Measurements from ENCODE around the gene KEAP1.
"Not testable (repeated sequence)": the region's sequence is repeated elsewhere in the genome, so short reads cannot be mapped to it uniquely, and the experiment has no call there.

KEAP1 gene

DNA sequence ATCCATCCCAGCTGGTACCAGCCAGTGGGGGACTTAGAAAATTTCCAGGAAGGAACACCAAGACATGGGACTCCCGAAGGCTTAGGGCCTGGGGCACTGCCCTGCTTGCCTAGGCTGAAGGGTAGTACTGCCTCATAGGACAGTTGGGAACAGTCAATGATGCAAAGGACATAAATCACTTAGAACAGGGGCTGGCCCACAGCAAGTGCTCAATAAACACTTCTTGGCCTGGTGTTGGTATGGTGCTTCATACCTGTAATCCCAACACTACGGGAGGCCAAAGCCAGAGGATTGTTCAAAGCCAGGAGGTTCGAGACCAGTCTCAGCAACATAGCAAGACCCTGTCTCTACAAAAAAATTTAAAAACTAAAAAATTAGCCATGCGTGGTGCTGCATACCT is 5.8 kb downstream of the KEAP1 start:
- DNase-seq (ENCODE audit: low read depth), result no peak

DNA sequence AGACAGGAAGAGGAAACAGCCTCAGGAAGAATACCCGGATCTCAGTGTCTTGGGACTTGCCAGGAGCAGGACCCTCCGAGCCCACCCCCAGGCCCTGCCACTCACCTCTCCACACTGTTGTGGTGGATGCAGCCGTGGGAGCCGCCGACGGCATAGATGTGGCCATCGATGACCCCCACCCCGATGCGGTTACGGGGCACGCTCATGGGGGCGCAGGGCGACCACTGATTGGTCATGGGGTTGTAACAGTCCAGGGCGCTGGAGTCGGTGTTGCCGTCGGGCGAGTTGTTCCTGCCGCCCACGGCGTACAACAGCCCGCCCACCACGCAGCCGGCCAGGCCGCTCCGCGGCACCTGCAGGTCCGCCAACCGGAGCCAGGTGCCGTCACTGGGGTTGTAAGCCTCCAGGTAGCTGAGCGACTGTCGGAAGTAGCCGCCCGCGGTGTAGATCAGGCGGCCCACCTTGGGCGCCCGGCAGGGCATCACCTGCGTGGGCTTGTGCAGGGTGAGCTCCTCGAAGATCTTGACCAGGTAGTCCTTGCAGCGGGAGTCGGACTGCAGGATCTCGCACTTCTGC is 11.6 kb downstream of the KEAP1 start:
- DNase-seq (ENCODE audit: low read depth), result no peak

DNA sequence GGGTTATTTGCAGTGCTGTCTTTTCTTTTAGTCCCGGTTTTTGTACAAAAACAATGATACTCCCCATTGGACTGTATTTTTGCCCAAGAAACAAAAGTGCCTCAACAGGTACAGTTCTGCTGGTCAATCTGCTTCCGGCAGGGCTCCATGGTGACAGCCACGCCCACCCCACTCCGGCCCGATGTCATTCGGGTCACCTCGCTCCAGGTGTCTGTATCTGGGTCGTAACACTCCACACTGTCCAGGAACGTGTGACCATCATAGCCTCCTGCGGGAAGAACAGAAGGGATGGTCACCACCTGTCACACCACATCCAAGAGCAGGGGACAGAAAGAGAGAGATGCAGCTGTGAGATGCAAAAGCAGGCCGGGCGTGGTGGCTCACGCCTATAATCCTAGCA is 16.6 kb downstream of the KEAP1 start:
- DNase-seq (ENCODE audit: low read depth), result no peak

DNA sequence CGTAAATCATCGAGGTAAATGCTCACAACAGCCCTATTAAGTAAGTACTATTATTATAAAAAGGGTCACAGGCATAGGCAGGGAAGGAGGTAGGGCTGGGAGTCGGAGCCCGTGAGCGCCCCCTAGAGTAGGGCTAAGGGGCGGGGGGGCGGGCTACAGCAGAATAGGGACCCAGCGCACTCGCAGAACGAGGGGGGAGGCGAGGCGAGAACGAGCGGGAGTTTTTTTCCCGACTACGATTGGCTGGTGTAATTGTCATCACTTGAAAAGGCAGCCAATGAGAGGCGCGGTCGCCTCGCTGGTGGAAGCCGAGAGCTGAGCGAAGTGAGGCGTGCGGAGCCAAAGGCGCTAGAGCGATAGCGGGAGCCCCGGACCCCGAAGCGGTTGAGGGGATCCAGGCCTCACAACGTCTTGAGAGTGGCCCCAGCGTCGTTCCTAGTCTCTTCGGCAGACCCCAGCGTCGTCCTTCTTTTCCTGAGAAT is 24.2 kb downstream of the KEAP1 start:
- peak; percentile 83 for DNase-seq (ENCODE audit: low read depth)

DNA sequence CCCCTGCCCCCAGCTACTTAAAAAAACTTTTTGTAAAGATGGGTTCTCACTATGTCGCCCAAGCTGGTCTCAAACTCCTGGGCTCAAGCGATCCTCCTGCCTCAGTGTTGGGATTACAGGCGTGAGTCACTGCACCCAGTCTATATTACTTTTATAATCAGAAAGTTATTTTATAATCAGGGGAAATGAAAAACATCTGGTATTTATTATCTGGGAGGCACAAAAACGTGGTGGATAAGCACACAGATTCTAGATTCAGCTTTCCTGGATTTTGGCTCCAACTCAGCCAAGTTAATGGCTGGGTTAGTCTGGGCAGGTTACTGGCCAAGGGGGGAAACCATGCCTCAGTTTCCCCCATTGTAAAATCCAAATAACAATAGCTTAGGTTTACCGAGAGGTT is 24.7 kb downstream of the KEAP1 start:
- DNase-seq (ENCODE audit: low read depth), result no peak

DNA sequence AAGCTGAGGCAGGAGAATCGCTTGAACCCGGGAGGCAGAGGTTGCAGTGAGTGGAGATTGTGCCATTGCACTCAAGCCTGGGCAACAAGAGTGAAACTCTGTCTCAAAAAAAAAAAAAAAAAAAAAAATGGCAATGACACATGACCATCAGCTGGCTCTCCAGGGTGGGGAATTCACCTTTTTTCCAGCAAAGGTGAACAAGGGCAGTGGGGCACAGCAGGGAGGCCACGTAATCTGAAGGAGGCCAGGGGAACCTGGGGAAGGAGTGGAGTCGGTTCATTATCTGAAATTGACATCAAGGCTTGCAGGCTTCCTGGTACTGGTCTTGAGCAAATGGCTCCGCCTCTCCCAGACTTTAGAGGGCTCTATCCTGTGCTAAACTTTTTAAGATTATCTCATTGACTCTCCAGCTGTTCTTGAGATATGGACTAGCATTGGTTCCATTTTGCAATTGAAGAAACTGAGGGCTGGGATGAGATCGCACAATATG is 28.1 kb downstream of the KEAP1 start:
- no peak for DNase-seq (ENCODE audit: low read depth)

DNA sequence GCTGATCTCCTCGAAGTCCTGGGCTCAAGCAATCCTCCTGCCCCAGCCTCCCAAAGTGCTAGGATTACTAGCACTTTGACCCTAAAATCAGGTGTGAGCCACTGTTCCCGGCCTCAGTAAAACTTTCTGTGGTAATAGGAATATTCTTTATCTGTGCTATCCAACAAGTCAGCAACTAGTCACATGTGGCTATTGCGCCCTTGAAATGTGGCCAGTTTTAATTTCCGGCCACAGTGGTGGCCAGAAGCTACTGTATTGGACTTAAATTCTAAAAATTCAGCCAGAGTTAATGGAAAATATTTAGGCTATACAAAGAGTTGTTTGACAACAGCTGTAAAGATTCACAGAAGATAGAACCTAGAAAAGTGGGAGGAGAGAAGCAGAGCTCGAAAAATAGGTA is 30.0 kb downstream of the KEAP1 start:
- no peak for DNase-seq (ENCODE audit: low read depth)

DNA sequence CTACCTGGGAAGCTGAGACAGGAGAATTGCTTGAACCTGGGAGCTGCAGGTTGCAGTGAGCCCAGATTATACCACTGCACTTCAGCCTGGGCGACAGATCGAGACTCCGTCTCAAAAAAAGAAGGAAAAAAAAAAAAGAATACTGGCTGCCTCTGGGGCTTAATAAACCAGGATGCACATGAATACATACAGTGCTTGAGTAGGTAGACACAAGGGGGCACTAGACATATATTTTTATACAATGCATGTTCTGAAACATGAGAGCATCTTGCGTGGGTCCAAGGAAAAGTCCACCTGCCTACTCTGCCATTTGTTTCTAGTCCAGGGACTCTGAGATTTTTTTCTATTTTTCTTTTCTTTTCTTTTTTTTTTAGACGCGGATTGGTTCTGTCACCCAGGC is 31.2 kb downstream of the KEAP1 start:
- no peak for DNase-seq (ENCODE audit: low read depth)

DNA sequence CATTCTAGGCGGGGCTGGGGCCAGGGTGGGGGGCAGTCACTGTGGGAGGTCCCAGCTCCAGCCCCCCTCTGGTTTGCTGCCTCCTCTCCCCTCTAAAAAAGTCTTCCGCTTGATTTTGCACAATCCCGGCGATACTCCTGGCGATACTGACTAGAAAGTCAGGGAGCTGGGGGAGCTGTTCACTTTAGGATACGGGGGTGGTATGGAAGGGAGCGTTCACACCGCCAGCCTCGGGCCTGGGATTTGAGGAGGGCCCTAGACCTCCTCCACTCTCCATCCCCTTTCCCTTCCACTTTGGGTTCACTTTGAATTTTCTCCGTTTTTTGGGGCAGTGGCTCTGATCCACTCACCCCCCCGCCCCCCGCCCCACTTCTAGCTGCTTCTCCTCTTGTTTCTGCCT is 35.0 kb downstream of the KEAP1 start:
- DNase-seq (ENCODE audit: low read depth), result no peak

DNA sequence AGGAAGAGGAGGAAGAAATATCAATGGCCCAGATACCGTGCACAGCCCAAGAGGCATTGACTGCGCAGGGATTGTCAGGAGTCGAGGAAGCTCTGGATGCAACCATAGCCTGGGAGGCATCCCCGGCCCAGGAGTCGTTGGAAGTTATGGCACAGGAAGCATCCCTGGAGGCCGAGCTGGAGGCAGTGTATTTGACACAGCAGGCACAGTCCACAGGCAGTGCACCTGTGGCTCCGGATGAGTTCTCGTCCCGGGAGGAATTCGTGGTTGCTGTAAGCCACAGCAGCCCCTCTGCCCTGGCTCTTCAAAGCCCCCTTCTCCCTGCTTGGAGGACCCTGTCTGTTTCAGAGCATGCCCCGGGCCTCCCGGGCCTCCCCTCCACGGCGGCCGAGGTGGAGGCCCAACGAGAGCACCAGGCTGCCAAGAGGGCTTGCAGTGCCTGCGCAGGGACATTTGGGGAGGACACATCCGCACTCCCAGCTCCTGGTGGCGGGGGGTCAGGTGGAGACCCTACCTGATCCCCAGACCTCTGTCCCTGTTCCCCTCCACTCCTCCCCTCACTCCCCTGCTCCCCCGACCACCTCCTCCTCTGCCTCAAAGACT is 36.0 kb downstream of the KEAP1 start:
- no peak for DNase-seq (ENCODE audit: low read depth)

DNA sequence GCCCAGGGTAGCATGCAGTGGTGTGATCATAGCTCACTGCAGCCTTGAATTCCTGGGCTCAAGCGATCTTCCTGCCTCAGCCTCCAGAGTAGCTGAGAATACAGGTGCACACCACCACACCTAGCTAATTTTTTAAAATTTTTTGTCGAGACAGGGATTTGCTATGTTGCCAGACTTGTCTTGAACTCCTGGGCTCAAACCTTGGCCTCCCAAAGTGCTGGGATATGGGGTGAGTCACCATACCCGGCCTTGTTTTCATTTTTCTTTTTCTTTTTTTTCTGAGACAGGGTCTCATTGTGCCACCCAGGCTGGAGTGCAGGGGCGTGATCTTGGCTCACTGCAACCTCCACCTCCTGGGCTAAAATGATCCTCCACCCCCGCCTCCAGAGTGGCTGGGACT is 38.7 kb downstream of the KEAP1 start:
- DNase-seq (ENCODE audit: low read depth), result no peak

DNA sequence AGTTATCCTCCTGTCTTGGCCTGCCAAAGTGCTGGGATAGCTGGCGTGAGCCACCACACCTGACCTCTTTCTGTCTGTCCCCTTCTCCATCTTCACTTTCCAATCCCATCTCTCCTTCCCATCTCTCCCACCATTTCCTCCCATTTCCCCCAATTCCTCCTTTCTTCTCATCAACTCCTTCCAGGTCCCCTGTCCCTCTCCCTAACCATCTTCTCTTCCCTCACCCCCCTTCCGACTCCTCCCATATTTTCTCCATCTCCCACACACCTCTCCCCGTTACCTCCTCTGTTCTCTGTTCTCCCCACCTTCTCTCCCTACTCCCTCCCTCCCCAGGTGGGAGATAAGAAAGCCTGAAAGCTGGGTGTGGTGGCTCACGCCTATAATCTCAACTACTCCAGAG is 40.6 kb downstream of the KEAP1 start:
- DNase-seq (ENCODE audit: low read depth), result no peak

DNA sequence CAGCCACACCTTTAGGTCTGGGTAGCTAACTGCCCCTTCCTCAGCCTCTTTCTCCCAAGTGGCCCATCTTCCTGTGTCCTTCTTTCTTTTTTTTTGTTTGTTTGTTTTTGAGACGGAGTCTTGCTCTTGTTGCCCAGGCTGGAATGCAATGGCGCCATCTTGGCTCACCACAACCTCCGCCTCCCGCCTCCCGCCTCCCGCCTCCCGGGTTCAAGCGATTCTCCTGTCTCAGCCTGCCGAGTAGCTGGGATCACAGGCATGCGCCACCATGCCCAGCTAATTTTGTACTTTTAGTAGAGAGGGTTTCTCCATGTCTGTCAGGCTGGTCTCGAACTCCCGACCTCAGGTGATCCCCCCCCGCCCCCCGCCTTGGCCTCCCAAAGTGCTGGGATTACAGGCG is 41.1 kb downstream of the KEAP1 start:
- not testable (repeated sequence) for DNase-seq (ENCODE audit: low read depth)

DNA sequence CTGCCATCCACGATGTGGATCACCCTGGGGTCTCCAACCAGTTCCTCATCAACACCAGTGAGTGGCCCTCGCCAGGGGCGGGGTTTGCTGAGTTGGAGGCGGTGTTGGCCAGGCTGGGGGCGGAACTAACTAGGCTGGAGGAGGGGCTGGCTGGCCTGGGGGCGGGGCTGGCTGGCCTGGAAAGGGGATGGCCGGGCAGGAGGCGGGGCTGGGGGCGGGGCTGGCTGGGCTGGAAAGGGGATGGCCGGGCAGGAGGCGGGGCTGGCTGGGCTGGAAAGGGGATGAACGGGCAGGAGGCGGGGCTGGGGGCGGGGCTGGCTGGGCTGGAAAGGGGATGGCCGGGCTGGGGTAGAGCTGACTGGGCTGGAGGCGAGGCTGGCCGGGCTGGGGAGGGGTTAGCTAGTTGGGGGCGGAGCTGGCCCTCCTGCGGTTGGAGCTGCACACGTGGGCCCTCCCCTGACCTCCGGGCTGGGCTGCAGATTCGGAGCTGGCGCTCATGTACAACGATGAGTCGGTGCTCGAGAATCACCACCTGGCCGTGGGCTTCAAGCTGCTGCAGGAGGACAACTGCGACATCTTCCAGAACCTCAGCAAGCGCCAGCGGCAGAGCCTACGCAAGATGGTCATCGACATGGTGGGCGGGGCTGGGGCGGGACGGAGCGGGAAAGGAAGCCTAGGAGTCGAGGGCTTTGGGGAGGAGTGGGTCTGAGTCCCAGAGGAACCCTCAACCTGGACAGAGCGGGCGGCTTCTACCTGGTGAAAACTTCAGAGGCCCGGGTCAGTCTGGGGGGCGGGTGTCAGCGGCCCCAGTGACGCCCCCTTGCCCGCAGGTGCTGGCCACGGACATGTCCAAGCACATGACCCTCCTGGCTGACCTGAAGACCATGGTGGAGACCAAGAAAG is 41.9 kb downstream of the KEAP1 start:
- peak; percentile 81 for DNase-seq (ENCODE audit: low read depth)

DNA sequence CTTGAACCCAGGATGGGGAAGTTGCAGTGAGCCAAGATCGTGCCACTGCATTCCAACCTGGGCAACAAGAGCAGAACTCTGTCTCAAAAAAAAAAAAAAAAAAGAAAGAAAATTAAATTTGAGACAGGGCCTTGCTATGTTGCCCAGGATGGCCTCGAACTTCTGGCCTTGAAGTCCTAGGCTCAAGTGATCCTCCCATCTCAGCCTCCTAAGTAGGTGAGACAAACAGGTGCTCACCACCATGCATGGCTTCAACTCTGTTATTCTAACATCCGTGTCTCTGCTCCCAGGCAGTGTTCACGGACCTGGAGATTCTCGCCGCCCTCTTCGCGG is 42.5 kb downstream of the KEAP1 start:
- DNase-seq (ENCODE audit: low read depth), result no peak

DNA sequence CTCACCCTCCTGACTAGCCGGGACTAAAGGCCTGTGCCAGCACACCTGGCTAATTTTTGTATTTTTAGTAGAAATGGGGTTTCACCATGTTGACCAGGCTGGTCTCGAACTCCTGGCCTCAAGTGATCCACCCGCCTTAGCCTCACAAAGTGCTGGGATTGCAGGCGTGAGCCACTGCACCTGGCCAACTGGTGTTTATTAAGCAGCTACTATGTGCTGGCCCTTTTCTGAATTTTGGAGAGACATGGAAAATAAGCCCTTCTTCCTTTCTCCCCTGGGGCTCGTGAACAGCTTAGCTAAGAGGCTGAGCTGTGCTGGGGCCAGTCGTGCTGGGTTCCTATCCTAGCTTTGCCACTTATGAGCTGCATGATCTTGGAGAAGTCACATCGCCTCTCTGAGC is 44.4 kb downstream of the KEAP1 start:
- not testable (repeated sequence) for DNase-seq (ENCODE audit: low read depth)

DNA sequence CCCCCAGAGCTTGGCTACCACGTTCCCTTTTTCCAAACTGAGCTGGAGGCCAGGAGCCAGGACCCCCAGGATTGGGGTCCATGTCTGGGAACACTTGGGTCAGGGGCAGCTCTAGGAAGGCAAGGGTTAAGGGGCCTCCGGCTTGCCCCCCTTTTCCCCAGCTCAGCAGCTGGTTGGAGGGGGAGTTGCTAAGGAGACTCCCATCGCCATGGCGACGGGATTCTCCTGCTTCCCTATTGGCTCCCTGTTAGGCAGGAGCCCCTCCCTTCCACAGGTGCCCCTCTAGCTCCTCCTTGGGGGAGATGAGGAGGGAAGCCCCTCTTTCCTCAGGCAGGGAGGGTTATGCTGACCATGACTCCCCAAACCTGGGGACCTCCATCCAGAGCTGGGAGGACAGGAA is 48.9 kb downstream of the KEAP1 start:
- DNase-seq (ENCODE audit: low read depth), result no peak

DNA sequence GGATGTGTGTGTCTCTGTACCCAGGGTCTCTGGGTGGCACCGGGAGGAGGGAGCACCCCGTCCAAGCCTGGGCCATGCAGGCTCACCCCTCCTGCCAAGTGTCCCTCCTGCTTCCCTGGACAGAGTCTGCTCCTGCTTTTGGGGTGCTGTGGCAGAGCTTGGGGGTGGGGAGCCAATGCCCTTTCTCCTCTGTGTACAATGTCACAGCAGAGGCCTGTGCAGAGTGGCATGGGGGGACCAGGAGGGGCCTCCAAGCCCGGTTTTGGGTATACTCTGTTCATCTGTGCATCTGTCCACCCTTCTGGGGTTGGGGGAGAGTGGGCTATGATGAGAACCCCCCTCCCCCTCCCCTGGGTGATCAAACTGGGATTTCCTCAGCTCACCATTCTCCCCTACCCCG is 49.3 kb downstream of the KEAP1 start:
- no peak for DNase-seq (ENCODE audit: low read depth)

DNA sequence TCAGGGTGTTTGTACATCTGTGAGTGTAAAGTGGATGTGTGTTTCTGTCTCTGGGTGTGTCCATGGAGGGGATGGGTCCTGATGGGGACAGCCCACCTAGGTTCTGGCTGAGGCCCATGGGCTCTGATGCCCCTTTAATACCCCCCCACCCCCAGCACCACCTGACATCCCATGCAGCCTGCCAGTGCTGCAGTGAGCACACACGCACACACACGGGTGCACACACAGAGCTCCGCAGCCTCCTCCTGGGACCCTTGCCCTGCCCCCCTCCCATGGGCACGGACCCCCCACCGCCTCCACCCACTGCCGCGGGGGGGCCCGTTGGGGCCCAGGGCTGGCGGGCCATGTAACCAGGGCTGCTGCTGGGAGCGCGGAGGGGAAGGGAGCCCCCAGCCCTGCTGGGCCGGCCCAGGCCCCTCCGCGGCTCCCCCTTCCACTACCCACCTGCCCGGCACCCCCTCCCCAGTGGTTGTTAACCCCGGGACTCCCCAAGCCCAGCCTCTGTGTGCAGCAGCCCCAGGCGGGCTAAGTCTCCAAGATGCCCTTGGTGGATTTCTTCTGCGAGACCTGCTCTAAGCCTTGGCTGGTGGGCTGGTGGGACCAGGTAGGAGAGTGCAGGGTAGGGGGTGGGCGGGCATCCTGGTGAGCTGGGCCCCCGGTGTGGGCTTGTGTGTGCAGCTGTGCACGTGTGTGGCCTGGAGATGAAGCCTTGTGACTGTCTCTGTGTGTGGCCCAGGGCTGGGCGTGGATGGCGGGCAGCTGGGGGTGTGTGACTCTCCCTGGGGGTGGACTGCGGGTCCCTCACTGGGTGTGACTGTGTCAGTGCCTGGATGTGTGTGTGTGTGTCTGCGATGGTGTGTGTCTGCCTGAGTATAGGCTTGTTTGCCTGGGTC is 50.2 kb downstream of the KEAP1 start:
- DNase-seq (ENCODE audit: low read depth), result no peak

DNA sequence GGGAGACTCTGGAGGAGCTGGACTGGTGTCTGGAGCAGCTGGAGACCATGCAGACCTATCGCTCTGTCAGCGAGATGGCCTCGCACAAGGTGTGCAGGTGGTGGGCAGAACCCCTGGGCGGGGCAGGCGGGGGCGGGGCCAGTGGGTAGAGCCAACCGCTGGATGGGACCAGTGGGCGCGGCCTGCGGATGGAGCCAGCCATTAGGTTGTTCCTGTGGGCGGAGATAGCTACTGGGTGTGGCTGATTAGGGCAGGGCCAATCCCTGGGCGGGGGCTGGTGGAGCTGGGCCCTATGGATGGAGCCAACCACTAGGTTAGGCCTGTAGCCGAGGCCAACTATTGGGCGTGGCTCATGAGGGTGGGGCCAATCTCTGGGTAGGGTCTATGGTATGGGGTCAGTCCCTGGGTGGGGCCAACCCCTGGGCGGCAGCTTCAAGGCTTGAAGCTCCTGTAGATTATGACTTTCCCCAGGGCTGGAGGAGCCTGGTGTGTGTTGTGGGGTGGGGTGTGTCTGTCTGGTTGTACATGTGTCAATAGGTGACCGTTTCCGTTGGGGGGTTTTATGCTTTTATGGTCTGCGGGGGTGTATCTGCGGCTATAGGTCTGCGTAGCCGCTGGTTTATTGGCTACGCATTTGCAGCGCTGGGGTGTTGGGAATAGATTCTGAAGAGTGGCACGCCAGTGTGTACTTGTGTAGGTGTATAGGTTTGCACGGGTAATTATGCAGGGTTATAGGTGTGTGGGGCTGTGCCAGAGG is 52.1 kb downstream of the KEAP1 start:
- DNase-seq (ENCODE audit: low read depth), result no peak

DNA sequence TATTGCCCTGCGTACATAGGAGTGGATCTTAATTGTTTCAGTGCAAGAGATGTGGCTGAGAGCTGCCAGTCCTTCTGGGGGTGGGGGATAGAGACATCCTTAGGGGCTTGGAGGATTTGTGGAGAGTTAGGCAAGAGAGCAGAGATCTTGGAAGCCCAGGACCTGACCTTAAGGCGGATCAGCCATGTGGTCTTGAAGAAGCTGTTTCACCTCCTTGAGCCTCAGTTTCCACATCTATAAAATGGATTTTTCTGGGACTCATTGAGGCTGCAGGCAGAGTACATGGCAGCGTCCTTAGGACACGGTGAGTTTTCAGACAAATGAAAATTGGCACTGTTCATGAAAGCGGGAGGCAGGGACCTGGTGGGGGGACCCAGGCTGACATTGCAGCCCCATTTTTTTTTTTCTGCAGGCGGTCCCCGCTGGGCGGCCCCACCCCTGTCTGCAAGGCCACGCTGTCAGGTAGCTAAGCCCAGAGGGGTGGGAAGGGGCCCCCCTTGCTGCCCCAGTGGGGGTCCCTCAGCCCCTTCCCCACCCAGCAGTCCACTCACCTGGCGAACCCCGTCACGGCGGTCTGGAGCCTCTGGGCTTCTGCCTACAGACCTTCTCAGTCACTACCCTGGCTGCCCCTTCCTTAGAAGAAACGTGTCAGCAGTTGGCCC is 52.8 kb downstream of the KEAP1 start:
- DNase-seq (ENCODE audit: low read depth), result no peak
